OCI-LY1 (cell line): Measurements from ENCODE around the gene TMEM44.

ENCODE experiments used
- CTCF ChIP-seq: fragments of 200-600 bp; sonication (generic), shearing (Covaris generic); IDR thresholded peaks from 2 replicates; pipeline ENCODE4 v1.5.1; 2017; ENCODE audit warnings: mild to moderate bottlenecking, antibody characterized with exemption, low read length, moderate library complexity, mixed read lengths
- EZH2 ChIP-seq: fragments of 200-600 bp; sonication (generic), shearing (Covaris generic); IDR thresholded peaks from 2 replicates; pipeline ENCODE4 v1.8.0; 2017; ENCODE audit warnings: borderline replicate concordance, mixed run types, mild to moderate bottlenecking, antibody characterized with exemption, low read length, moderate library complexity, mixed read lengths

GRCh38 chr3:194570235-194570634, 63.0 kb downstream of the TMEM44 start:
- TF ChIP-seq CTCF (no peak), EZH2 (no peak)
